Bronchial epithelial cell (primary cell): ENCODE results near the gene FAM118B. TPM values are rescaled to one million over a fixed set of nuclear protein-coding genes. Genes with fewer than 3 reads are reported as not detected.

Experiments used
- DNase-seq: peaks from one replicate; pipeline ENCODE4 v3.0.0-alpha.2; 2010; ENCODE audit warnings: low read depth
- FAIRE-seq: peaks from 2 replicates; lab custom pipeline; 2011; peaks lifted over from hg19 to GRCh38; lab: Jason Lieb, UNC
- H3K27me3 ChIP-seq: 2 replicates; pipeline ENCODE4 v1.5.1; 2011; ENCODE audit warnings: low read length; ENCODE audit not compliant: control insufficient read depth, insufficient read depth
- H3K36me3 ChIP-seq: 2 replicates; pipeline ENCODE4 v1.5.1; 2011; ENCODE audit warnings: low read length; ENCODE audit not compliant: control insufficient read depth, insufficient read depth
- H3K4me3 ChIP-seq: 2 replicates; pipeline ENCODE4 v1.5.1; 2011; ENCODE audit warnings: mild to moderate bottlenecking, low read depth, low read length, control low read depth
- CTCF ChIP-seq: IDR thresholded peaks from 2 replicates; pipeline ENCODE4 v1.5.1; 2011; ENCODE audit warnings: mild to moderate bottlenecking, moderate library complexity, low read length, control low read depth, inconsistent platforms; ENCODE audit not compliant: insufficient read depth, severe bottlenecking
- total RNA-seq: library from RNA; depleted of rRNA; stranded (reverse); fragments of >200 nt; gene quantifications from 2 replicates; pipeline ENCODE4 v1.2.1, GENCODE V29; 2014

Gene FAM118B
- total RNA-seq = 15.5 and 15.8 TPM in 2 replicates

- H3K4me3 ChIP-seq = peak within 1 kb of the TSS; percentile 52
- peaks cover 3% of the 10 kb centered on the region for H3K36me3 ChIP-seq
- no peak for TF ChIP-seq CTCF
- no peaks in the 10 kb centered on the region for H3K27me3 ChIP-seq
- DNase-seq (peak; percentile 87), FAIRE-seq (no peak)
Observed at GRCh38 chr11:126211236-126212088, at the start of gene FAM118B, which contains the start of gene RPUSD4. Gene FAM118B, plus strand, starts transcription at chr11:126211782. Its CDS starts 23,220 bp downstream, at chr11:126235002. Gene RPUSD4, minus strand, starts transcription at chr11:126211650. Its CDS starts 12 bp downstream, at chr11:126211638.

- no peaks in the 10 kb centered on the region for H3K27me3 ChIP-seq
- H3K36me3 ChIP-seq = no peaks in the 10 kb centered on the region
- DNase-seq (no peak), FAIRE-seq (no peak)
- TF ChIP-seq CTCF = no peak
- no peak overlapping the region for H3K4me3 ChIP-seq
Observed at GRCh38 chr11:126162306-126163030, 49.1 kb upstream of the FAM118B start.

GRCh38 chr11:126163074-126163700 lies 48.4 kb upstream of the FAM118B start:
- Histone ChIP-seq H3K27me3 (no peaks in the 10 kb centered on the region), H3K4me3 (no peak overlapping the region), H3K36me3 (no peaks in the 10 kb centered on the region)
- DNase-seq (peak; percentile 52), FAIRE-seq (no peak)
- TF ChIP-seq CTCF = no peak

GRCh38 chr11:126163779-126164178 lies 47.8 kb upstream of the FAM118B start:
- FAIRE-seq = no peak
- Histone ChIP-seq H3K27me3 (no peaks in the 10 kb centered on the region), H3K36me3 (no peaks in the 10 kb centered on the region), H3K4me3 (no peak overlapping the region)
- DNase-seq = no peak
- TF ChIP-seq CTCF = no peak

DNA sequence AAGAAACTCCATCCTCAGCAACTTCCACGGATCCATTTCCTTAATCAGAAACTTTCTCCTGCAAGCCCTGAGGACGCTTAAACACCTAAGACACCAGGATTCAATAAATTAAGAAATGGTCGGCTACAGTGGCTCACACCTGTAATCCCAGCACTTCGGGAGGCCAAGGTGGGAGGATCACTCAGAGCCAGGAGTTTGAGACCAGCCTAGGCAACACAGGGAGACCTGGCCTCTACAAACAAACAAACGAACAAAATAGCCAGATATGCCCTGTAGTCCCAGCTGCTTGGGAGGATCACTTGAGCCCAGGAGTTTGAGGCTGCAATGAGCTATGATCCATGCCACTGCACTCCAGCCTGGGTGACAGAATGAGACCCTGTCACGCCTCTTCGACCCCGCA lies 46.8 kb upstream of the FAM118B start:
- Histone ChIP-seq H3K27me3 (no peaks in the 10 kb centered on the region), H3K36me3 (no peaks in the 10 kb centered on the region), H3K4me3 (no peak overlapping the region)
- DNase-seq (no peak), FAIRE-seq (no peak)
- TF ChIP-seq CTCF = no peak
